Measurements from ENCODE around the gene GSDME. TPM values are rescaled to one million over a fixed set of nuclear protein-coding genes. Genes with fewer than 3 reads are reported as not detected.

GSDME gene
- 10 to 100 TPM; 12.3 to 33.5 (median 15.1) TPM for total RNA-seq

- Histone ChIP-seq H3K4me1 (no peaks in the 10 kb centered on the region), H3K27me3 (no peaks in the 10 kb centered on the region), H3K4me3 (peak within 1 kb of the TSS; percentile 64 to 77 (median 74)), H3K27ac (peak within 1 kb of the TSS; percentile 79 to 85), H3K36me3 (no peaks in the 10 kb centered on the region), H3K9me3 (no peaks in the 10 kb centered on the region)
- no peak for DNase-seq (ENCODE audit: low spot score in 2 of 2)
- intact Hi-C loops (cut with DNase I; ENCODE audit: low total_unique reads) = loop anchor here (10.0 kb wide), 2 partner anchors 1677 to 1803 kb away; no protein-coding TSS in a partner anchor
- TF ChIP-seq POLR2AphosphoS5 (IDR thresholded peaks at IDR 0.05) (no peak), CTCF (IDR thresholded peaks at IDR 0.05) (no peak), POLR2A (IDR thresholded peaks at IDR 0.05) (no peak)
Measured at GRCh38 chr7:24757353-24758275, at the start of gene GSDME. GSDME (minus strand) TSS chr7:24757464; CDS start chr7:24749774, 7,690 bp downstream.

GRCh38 chr7:24802300-24802699, 45.0 kb upstream of the GSDME start:
- Histone ChIP-seq H3K27me3 (no peaks in the 10 kb centered on the region), H3K36me3 (no peaks in the 10 kb centered on the region), H3K9me3 (no peaks in the 10 kb centered on the region), H3K4me3 (no peak overlapping the region), H3K27ac (no peak overlapping the region), H3K4me1 (no peaks in the 10 kb centered on the region)
- intact Hi-C loops (cut with DNase I; ENCODE audit: low total_unique reads) = no loop called here
- TF ChIP-seq POLR2AphosphoS5 (IDR thresholded peaks at IDR 0.05) (no peak), CTCF (IDR thresholded peaks at IDR 0.05) (no peak), POLR2A (IDR thresholded peaks at IDR 0.05) (no peak)
- no peak for DNase-seq (ENCODE audit: low spot score in 2 of 2)

GRCh38 chr7:24801883-24802282, 44.6 kb upstream of the GSDME start:
- TF ChIP-seq CTCF (IDR thresholded peaks at IDR 0.05) (no peak), POLR2AphosphoS5 (IDR thresholded peaks at IDR 0.05) (no peak), POLR2A (IDR thresholded peaks at IDR 0.05) (no peak)
- DNase-seq (ENCODE audit: low spot score in 2 of 2) = no peak

GRCh38 chr7:24800667-24801066, 43.4 kb upstream of the GSDME start:
- no peak for TF ChIP-seq POLR2AphosphoS5 (IDR thresholded peaks at IDR 0.05)
- no peak for DNase-seq (ENCODE audit: low spot score in 2 of 2)
- H3K4me1 ChIP-seq = no peaks in the 10 kb centered on the region
- H3K4me3 ChIP-seq = no peak overlapping the region
- H3K27me3 ChIP-seq = no peaks in the 10 kb centered on the region
- no peak overlapping the region for H3K27ac ChIP-seq
- no peaks in the 10 kb centered on the region for H3K9me3 ChIP-seq
- intact Hi-C loops (cut with DNase I; ENCODE audit: low total_unique reads) = no loop called here
- H3K36me3 ChIP-seq = no peaks in the 10 kb centered on the region

More at GRCh38 chr7:24801883-24802282, 44.6 kb upstream of the GSDME start:
- Histone ChIP-seq H3K4me1 (no peaks in the 10 kb centered on the region), H3K36me3 (no peaks in the 10 kb centered on the region), H3K27ac (no peak overlapping the region), H3K9me3 (no peaks in the 10 kb centered on the region), H3K4me3 (no peak overlapping the region), H3K27me3 (no peaks in the 10 kb centered on the region)
- intact Hi-C loops (cut with DNase I; ENCODE audit: low total_unique reads) = no loop called here

- no peak overlapping the region for H3K4me3 ChIP-seq
- H3K27ac ChIP-seq = no peak overlapping the region
- no peaks in the 10 kb centered on the region for H3K27me3 ChIP-seq
- H3K36me3 ChIP-seq = no peaks in the 10 kb centered on the region
- TF ChIP-seq CTCF (IDR thresholded peaks at IDR 0.05) (no peak), POLR2A (IDR thresholded peaks at IDR 0.05) (no peak), POLR2AphosphoS5 (IDR thresholded peaks at IDR 0.05) (no peak)
- no peak for DNase-seq (ENCODE audit: low spot score in 2 of 2)
- H3K4me1 ChIP-seq = no peaks in the 10 kb centered on the region
- intact Hi-C loops (cut with DNase I; ENCODE audit: low total_unique reads) = no loop called here
- H3K9me3 ChIP-seq = no peaks in the 10 kb centered on the region
Measured at GRCh38 chr7:24800073-24800472, 42.8 kb upstream of the GSDME start.
